ENCODE results near the gene BDKRB1. TPM values are rescaled to one million over a fixed set of nuclear protein-coding genes. Genes with fewer than 3 reads are reported as not detected.

The BDKRB1 gene
- total and polyA plus RNA-seq, 2 donors from 2014 or later: 1.2 to 1.5 TPM

- Histone ChIP-seq H3K27me3 (ENCODE audit: control insufficient read depth, insufficient read depth, low read length) (no peaks in the 10 kb centered on the region), H3K27ac (ENCODE audit: low read depth in 2 of 2, low read length in 2 of 2) (no peak overlapping the region), H3K36me3 (ENCODE audit: control insufficient read depth in 2 of 3, insufficient read depth in 3 of 3, low read length in 3 of 3) (no peaks in the 10 kb centered on the region), H3K9ac (ENCODE audit: low read length in 3 of 3) (no peak overlapping the region), H3K4me1 (ENCODE audit: control insufficient read depth in 2 of 3, insufficient read depth in 2 of 3, low read depth in 1 of 3, low read length in 3 of 3) (peaks cover 0 to 8% (median 0%) of the 10 kb centered on the region in 3 donors), H3K9me3 (ENCODE audit: control insufficient read depth in 2 of 3, insufficient read depth in 1 of 3, low read length in 3 of 3) (no peaks in the 10 kb centered on the region), H3K4me3 (ENCODE audit: low read length in 3 of 3) (no peak overlapping the region)
- FAIRE-seq (no peak), DNase-seq (no peak)
- no peak for TF ChIP-seq CTCF (IDR thresholded peaks at IDR 0.05; ENCODE audit: borderline replicate concordance, extremely low read depth, insufficient read depth)
- intact Hi-C loops (cut with DNase I): no loop called here
Observed at GRCh38 chr14:96227428-96227827, 28.6 kb upstream of the BDKRB1 start.

- H3K4me1 ChIP-seq (ENCODE audit: control insufficient read depth in 2 of 3, insufficient read depth in 2 of 3, low read depth in 1 of 3, low read length in 3 of 3): peaks cover 0 to 8% (median 0%) of the 10 kb centered on the region in 3 donors
- no peak for FAIRE-seq
- intact Hi-C loops (cut with DNase I): no loop called here
- no peaks in the 10 kb centered on the region for H3K27me3 ChIP-seq (ENCODE audit: control insufficient read depth, insufficient read depth, low read length)
- no peak for TF ChIP-seq CTCF (IDR thresholded peaks at IDR 0.05; ENCODE audit: borderline replicate concordance, extremely low read depth, insufficient read depth)
- no peaks in the 10 kb centered on the region for H3K36me3 ChIP-seq (ENCODE audit: control insufficient read depth in 2 of 3, insufficient read depth in 3 of 3, low read length in 3 of 3)
- no peak overlapping the region for H3K27ac ChIP-seq (ENCODE audit: low read depth in 2 of 2, low read length in 2 of 2)
- no peak overlapping the region for H3K9ac ChIP-seq (ENCODE audit: low read length in 3 of 3)
- DNase-seq: no peak
- no peaks in the 10 kb centered on the region for H3K9me3 ChIP-seq (ENCODE audit: control insufficient read depth in 2 of 3, insufficient read depth in 1 of 3, low read length in 3 of 3)
- no peak overlapping the region for H3K4me3 ChIP-seq (ENCODE audit: low read length in 3 of 3)
Observed at GRCh38 chr14:96229315-96229714, 26.7 kb upstream of the BDKRB1 start.

- no peaks in the 10 kb centered on the region for H3K4me1 ChIP-seq (ENCODE audit: control insufficient read depth in 2 of 3, insufficient read depth in 2 of 3, low read depth in 1 of 3, low read length in 3 of 3)
- intact Hi-C loops (cut with DNase I): no loop called here
- H3K9me3 ChIP-seq (ENCODE audit: control insufficient read depth in 2 of 3, insufficient read depth in 1 of 3, low read length in 3 of 3): no peaks in the 10 kb centered on the region
- H3K27me3 ChIP-seq (ENCODE audit: control insufficient read depth, insufficient read depth, low read length): no peaks in the 10 kb centered on the region
- H3K27ac ChIP-seq (ENCODE audit: low read depth in 2 of 2, low read length in 2 of 2): no peak overlapping the region
- no peak for FAIRE-seq
- H3K36me3 ChIP-seq (ENCODE audit: control insufficient read depth in 2 of 3, insufficient read depth in 3 of 3, low read length in 3 of 3): no peaks in the 10 kb centered on the region
- TF ChIP-seq CTCF (IDR thresholded peaks at IDR 0.05; ENCODE audit: borderline replicate concordance, extremely low read depth, insufficient read depth): no peak
- no peak for DNase-seq
- no peak overlapping the region for H3K9ac ChIP-seq (ENCODE audit: low read length in 3 of 3)
- H3K4me3 ChIP-seq (ENCODE audit: low read length in 3 of 3): no peak overlapping the region
Observed at GRCh38 chr14:96231056-96231455, 25.0 kb upstream of the BDKRB1 start.

GRCh38 chr14:96231526-96232130 is 24.4 kb upstream of the BDKRB1 start:
- FAIRE-seq: no peak

More at GRCh38 chr14:96231526-96232130, 24.4 kb upstream of the BDKRB1 start:
- no peaks in the 10 kb centered on the region for H3K4me1 ChIP-seq (ENCODE audit: control insufficient read depth in 2 of 3, insufficient read depth in 2 of 3, low read depth in 1 of 3, low read length in 3 of 3)
- H3K36me3 ChIP-seq (ENCODE audit: control insufficient read depth in 2 of 3, insufficient read depth in 3 of 3, low read length in 3 of 3): no peaks in the 10 kb centered on the region
- H3K4me3 ChIP-seq (ENCODE audit: low read length in 3 of 3): no peak overlapping the region
- H3K27me3 ChIP-seq (ENCODE audit: control insufficient read depth, insufficient read depth, low read length): no peaks in the 10 kb centered on the region
- DNase-seq: no peak
- TF ChIP-seq CTCF (IDR thresholded peaks at IDR 0.05; ENCODE audit: borderline replicate concordance, extremely low read depth, insufficient read depth): no peak
- no peaks in the 10 kb centered on the region for H3K9me3 ChIP-seq (ENCODE audit: control insufficient read depth in 2 of 3, insufficient read depth in 1 of 3, low read length in 3 of 3)
- intact Hi-C loops (cut with DNase I): no loop called here
- no peak overlapping the region for H3K9ac ChIP-seq (ENCODE audit: low read length in 3 of 3)
- H3K27ac ChIP-seq (ENCODE audit: low read depth in 2 of 2, low read length in 2 of 2): no peak overlapping the region
